Endothelial cell of umbilical vein (primary cell): ENCODE measurements around the gene TBC1D25. TPM values are rescaled to one million over a fixed set of nuclear protein-coding genes. Genes with fewer than 3 reads are reported as not detected.

Source experiments
- BruUV-seq: library from RNA; stranded (reverse); fragments of 400-500 nt; replicated peaks from 2 replicates; lab custom pipeline; 2021; lab: Mats Ljungman, UMichigan
- CTCF ChIA-PET: fragments of 300-600, 350-600 bp; sonication (Branson Sonifier 250); formaldehyde crosslinking; loops from one replicate; lab custom pipeline; 2021; ENCODE audit warnings: antibody characterized with exemption, inconsistent platforms; lab: Charles Lee
- POLR2A ChIA-PET: fragments of 300-600, 350-600 bp; sonication (Branson Sonifier 250); formaldehyde crosslinking; loops from one replicate; lab custom pipeline; 2021; ENCODE audit warnings: antibody characterized with exemption, inconsistent platforms; lab: Charles Lee
- DNase-seq: peaks from one replicate; pipeline ENCODE4 v3.0.0-alpha.2; 2011; ENCODE audit warnings: low read depth, low spot score
- FAIRE-seq: peaks from 2 replicates; lab custom pipeline; 2011; peaks lifted over from hg19 to GRCh38; lab: Jason Lieb, UNC
- H2AFZ ChIP-seq: 2 replicates; pipeline ENCODE4 v1.6.0; 2012; ENCODE audit warnings: low read depth, low read length, control low read depth, inconsistent platforms
- H3K27ac ChIP-seq: 2 replicates; pipeline ENCODE4 v1.5.1; 2011; ENCODE audit warnings: low read depth, mild to moderate bottlenecking, control low read depth, low read length, moderate library complexity; ENCODE audit not compliant: insufficient read depth
- H3K27me3 ChIP-seq, 2 experiments: 2 replicates each; pipeline versions ENCODE4 v1.6.0 to v1.6.1; 2011; ENCODE audit warnings: low read length in 2 of 2, mixed read lengths in 1 of 2; ENCODE audit not compliant: control insufficient read depth in 2 of 2, insufficient read depth in 2 of 2
- H3K36me3 ChIP-seq, 2 experiments: 2 replicates in 1 of 2; 3 replicates in 1 of 2; pipeline ENCODE4 v1.5.1; 2011; ENCODE audit warnings: low read length in 2 of 2, mild to moderate bottlenecking in 1 of 2, moderate library complexity in 1 of 2; ENCODE audit not compliant: control insufficient read depth in 2 of 2, insufficient read depth in 2 of 2; ENCODE audit errors: extremely low read depth in 1 of 2
- H3K4me1 ChIP-seq: 3 replicates; pipeline ENCODE4 v1.5.1; 2011; ENCODE audit warnings: mild to moderate bottlenecking, low read length; ENCODE audit not compliant: control insufficient read depth, insufficient read depth; ENCODE audit errors: extremely low read depth
- H3K4me2 ChIP-seq: 2 replicates; pipeline ENCODE4 v1.6.1; 2011; ENCODE audit warnings: low read length, control low read depth, mixed read lengths; ENCODE audit not compliant: insufficient read depth
- H3K4me3 ChIP-seq, 3 experiments: fragments of 200-600 bp in 1 of 3; sonication (generic), shearing (Covaris generic) in 1 of 3; replicated peaks in 1 of 3; 2 replicates each; pipeline ENCODE4 v1.5.1; 2011 to 2016; ENCODE audit warnings: control low read depth in 3 of 3, low read length in 3 of 3, mild to moderate bottlenecking in 2 of 3, inconsistent platforms in 1 of 3, low read depth in 1 of 3, moderate library complexity in 1 of 3; ENCODE audit not compliant: insufficient read depth in 1 of 3
- H3K79me2 ChIP-seq: 2 replicates; pipeline ENCODE4 v1.6.0; 2012; ENCODE audit warnings: low read length, inconsistent platforms; ENCODE audit not compliant: control insufficient read depth, insufficient read depth
- H3K9ac ChIP-seq: replicated peaks from 2 replicates; pipeline ENCODE3; 2011; ENCODE audit warnings: low read length, control low read depth; ENCODE audit not compliant: insufficient read depth; ENCODE audit errors: extremely low read depth
- H3K9me1 ChIP-seq: replicated peaks from 3 replicates; pipeline ENCODE4 v1.6.0; 2011; ENCODE audit warnings: mild to moderate bottlenecking, low read length; ENCODE audit not compliant: control insufficient read depth, insufficient read depth; ENCODE audit errors: extremely low read depth
- H3K9me3 ChIP-seq: replicated peaks from 2 replicates; pipeline ENCODE4 v1.5.1; 2012; ENCODE audit warnings: low read length, inconsistent platforms; ENCODE audit not compliant: control insufficient read depth, insufficient read depth
- H4K20me1 ChIP-seq: replicated peaks from 2 replicates; pipeline ENCODE3; 2011; ENCODE audit warnings: mild to moderate bottlenecking, low read length; ENCODE audit not compliant: control insufficient read depth, insufficient read depth; ENCODE audit errors: extremely low read depth
- EZH2 ChIP-seq: IDR thresholded peaks from 2 replicates; pipeline ENCODE4 v1.6.1; 2012; ENCODE audit warnings: borderline replicate concordance, low read depth, mild to moderate bottlenecking, moderate library complexity, low read length, inconsistent platforms; ENCODE audit not compliant: severe bottlenecking
- FOS ChIP-seq: IDR thresholded peaks from 2 replicates; pipeline ENCODE4 v1.6.1; 2011; ENCODE audit warnings: mild to moderate bottlenecking, low read length, moderate library complexity, borderline replicate concordance; ENCODE audit not compliant: insufficient read depth
- GATA2 ChIP-seq: IDR thresholded peaks from 2 replicates; pipeline ENCODE4 v1.7.0; 2011; ENCODE audit warnings: low read depth, mild to moderate bottlenecking, moderate library complexity, mixed read lengths, low read length; ENCODE audit not compliant: insufficient read length, insufficient read depth
- JUN ChIP-seq: IDR thresholded peaks from 2 replicates; pipeline ENCODE4 v1.6.1; 2011; ENCODE audit warnings: borderline replicate concordance, low read depth; ENCODE audit not compliant: insufficient read length, insufficient read depth
- MAX ChIP-seq: IDR thresholded peaks from 2 replicates; pipeline ENCODE4 v1.6.1; 2011; ENCODE audit not compliant: insufficient read depth, insufficient read length
- MYC ChIP-seq: IDR thresholded peaks from one replicate; pipeline ENCODE4 v1.6.1; 2011; ENCODE audit warnings: mild to moderate bottlenecking, low read depth, low read length
- POLR2A ChIP-seq: IDR thresholded peaks from 2 replicates; pipeline ENCODE4 v1.6.1; 2012; ENCODE audit warnings: low read depth, mild to moderate bottlenecking, control low read depth, low read length
- POLR2AphosphoS5 ChIP-seq: IDR thresholded peaks from 2 replicates; pipeline ENCODE4 v1.6.1; 2012; ENCODE audit warnings: low read depth, mild to moderate bottlenecking, control low read depth, low read length, moderate library complexity; ENCODE audit not compliant: insufficient read depth
- dilution Hi-C: fragments of 300-500 bp; cut with MboI; formaldehyde crosslinking; loops from one replicate; pipeline ENCODE4 v1.15.0; 2019; ENCODE audit warnings: low sequenced_read_pairs; ENCODE audit not compliant: extremely low pct_ligation_motif_present
- intact Hi-C: fragments of 100-400 bp; cut with micrococcal nuclease; formaldehyde crosslinking; loops from one replicate; pipeline ENCODE4 v1.10.0; 2022
- polyA plus RNA-seq, 4 experiments: library from polyadenylated mRNA; depleted of rRNA in 3 of 4; stranded (reverse) in 3 of 4; unstranded in 1 of 4; fragments of >200 nt; gene quantifications; 2 replicates each; pipeline versions ENCODE4 v1.2.1 to v1.2.3, GENCODE V29; 2011 to 2012; ENCODE audit warnings: missing spikeins in 1 of 4
- total RNA-seq: library from RNA; stranded (reverse); gene quantifications from 2 replicates; pipeline ENCODE4 v1.2.3, GENCODE V29; 2021
- TF ChIP-seq, protein P1 (sequence below), 2 donors: IDR thresholded peaks; 1 replicate in 1 of 2; 2 replicates in 1 of 2; pipeline ENCODE4 v1.5.1; 2011; ENCODE audit warnings: low read length in 2 of 2, mild to moderate bottlenecking in 2 of 2, moderate library complexity in 2 of 2, control low read depth in 1 of 2, inconsistent platforms in 1 of 2, low read depth in 1 of 2; ENCODE audit not compliant: insufficient read depth in 1 of 2; ENCODE audit errors: extremely low read depth in 1 of 2

Gene TBC1D25
- total and polyA plus RNA-seq, 2 donors (not counting 3 experiments of a cell fraction or from before 2014, with no cell fraction given), result 16.0 to 16.3 TPM

GRCh38 chrX:48540028-48540375 is 488 bp downstream of the TBC1D25 start:
- Histone ChIP-seq H3K27me3 (no peaks in the 10 kb centered on the region), H3K79me2 (peaks cover 13% of the 10 kb centered on the region), H3K9me3 (no peaks in the 10 kb centered on the region), H3K36me3 (peaks cover 3% of the 10 kb centered on the region in 2 experiments), H3K9ac (peak overlapping the region; percentile 77), H4K20me1 (no peaks in the 10 kb centered on the region), H3K27ac (peak overlapping the region; percentile 71), H3K4me3 (peak overlapping the region; percentile 52 to 88 (median 61)), H3K4me1 (peaks cover 7% of the 10 kb centered on the region), H3K4me2 (peak overlapping the region; percentile 43), H3K9me1 (no peaks in the 10 kb centered on the region), H2AFZ (peak overlapping the region; percentile 68)
- ChIA-PET POLR2A (interaction anchor here (0.7 to 1.7 kb wide), 3 partner anchors 18 to 53 kb away, joined by 3 to 7 read pairs (median 4); partner anchors contain the start of gene RBM3), CTCF (interaction anchor here (0.8 to 1.6 kb wide), 8 partner anchors 8 to 92 kb away, joined by 3 to 11 read pairs (median 5); partner anchors contain the start of gene EBP)
- dilution Hi-C loops (no loop called here), intact Hi-C loops (loop anchor here (2.0 kb wide), 1 partner anchor 57 kb away; the partner anchor contains the start of gene WDR13)
- BruUV-seq, result no TSS peak
- DNase-seq (peak; percentile 50), FAIRE-seq (no peak)
- TF ChIP-seq POLR2AphosphoS5 (no peak), GATA2 (no peak), FOS (no peak), MYC (no peak), EZH2 (no peak), POLR2A (no peak), JUN (no peak), MAX (no peak)
- TF ChIP-seq, protein P1, sequence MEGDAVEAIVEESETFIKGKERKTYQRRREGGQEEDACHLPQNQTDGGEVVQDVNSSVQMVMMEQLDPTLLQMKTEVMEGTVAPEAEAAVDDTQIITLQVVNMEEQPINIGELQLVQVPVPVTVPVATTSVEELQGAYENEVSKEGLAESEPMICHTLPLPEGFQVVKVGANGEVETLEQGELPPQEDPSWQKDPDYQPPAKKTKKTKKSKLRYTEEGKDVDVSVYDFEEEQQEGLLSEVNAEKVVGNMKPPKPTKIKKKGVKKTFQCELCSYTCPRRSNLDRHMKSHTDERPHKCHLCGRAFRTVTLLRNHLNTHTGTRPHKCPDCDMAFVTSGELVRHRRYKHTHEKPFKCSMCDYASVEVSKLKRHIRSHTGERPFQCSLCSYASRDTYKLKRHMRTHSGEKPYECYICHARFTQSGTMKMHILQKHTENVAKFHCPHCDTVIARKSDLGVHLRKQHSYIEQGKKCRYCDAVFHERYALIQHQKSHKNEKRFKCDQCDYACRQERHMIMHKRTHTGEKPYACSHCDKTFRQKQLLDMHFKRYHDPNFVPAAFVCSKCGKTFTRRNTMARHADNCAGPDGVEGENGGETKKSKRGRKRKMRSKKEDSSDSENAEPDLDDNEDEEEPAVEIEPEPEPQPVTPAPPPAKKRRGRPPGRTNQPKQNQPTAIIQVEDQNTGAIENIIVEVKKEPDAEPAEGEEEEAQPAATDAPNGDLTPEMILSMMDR (IDR thresholded peaks at IDR 0.05; ENCODE audit: extremely low read depth in 1 of 2, insufficient read depth in 1 of 2, low read depth in 1 of 2, low read length in 2 of 2), result no peak
